ENCODE results near the gene WFDC2.
A peak's percentile ranks its signal among the peaks of the same experiment; 100 is the strongest.

The WFDC2 gene

DNA sequence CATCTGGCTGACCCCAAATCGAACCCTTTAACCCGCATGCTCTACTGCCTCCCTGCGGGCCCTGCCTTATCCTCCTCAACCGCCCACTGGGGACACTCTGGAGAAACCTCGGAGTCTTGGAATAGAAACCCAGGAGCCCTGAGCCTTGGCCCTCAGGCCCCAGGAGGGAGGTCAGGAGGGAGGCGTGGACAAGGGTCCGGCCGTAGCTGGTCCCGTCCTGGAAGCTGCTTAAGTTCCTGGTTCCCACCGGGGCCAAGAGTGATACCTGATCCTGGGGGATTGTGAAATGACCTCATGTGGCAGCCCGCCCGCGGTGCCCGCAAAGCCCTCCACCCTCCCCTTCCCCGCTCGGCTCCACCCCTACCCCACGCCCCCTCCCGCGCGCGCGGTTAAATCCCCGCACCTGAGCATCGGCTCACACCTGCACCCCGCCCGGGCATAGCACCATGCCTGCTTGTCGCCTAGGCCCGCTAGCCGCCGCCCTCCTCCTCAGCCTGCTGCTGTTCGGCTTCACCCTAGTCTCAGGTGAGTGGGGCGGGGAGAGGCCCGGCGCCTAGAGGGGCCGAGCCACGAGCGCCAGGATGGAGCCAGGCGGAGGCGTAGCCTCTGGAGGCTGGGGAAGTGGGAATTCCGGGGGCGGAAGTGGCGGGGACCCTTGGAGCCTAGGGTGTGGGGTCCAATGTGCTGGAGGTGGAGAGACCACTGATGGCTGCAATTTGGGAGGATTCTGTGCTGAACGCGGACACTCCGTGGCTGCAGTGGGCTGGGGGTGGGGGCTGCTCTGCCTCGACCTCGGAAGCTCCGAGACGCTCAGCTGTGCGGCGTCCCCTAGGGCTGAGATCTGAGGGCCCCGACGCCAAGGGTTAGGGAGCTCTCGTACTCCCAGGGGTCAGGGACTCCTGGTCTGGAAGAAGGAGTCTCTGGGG, at the start of gene WFDC2:
WFDC2 (plus strand) TSS at position 418 of the 926 bp plus-strand sequence; CDS start at position 447, 29 bp downstream.
- DNase-seq (ENCODE audit: low spot score): peak; percentile 49

- no peak for DNase-seq (ENCODE audit: low spot score)
Measured at GRCh38 chr20:45420125-45420524, 49.4 kb upstream of the WFDC2 start.

GRCh38 chr20:45423700-45424099, 45.9 kb upstream of the WFDC2 start:
- no peak for DNase-seq (ENCODE audit: low spot score)

DNA sequence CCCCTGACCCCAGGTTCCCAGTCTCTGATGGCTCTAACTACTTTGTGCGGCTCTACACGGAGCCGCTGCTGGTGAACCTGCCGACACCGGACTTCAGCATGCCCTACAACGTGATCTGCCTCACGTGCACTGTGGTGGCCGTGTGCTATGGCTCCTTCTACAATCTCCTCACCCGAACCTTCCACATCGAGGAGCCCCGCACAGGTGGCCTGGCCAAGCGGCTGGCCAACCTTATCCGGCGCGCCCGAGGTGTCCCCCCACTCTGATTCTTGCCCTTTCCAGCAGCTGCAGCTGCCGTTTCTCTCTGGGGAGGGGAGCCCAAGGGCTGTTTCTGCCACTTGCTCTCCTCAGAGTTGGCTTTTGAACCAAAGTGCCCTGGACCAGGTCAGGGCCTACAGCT, 44.0 kb upstream of the WFDC2 start:
- DNase-seq (ENCODE audit: low spot score): no peak

DNA sequence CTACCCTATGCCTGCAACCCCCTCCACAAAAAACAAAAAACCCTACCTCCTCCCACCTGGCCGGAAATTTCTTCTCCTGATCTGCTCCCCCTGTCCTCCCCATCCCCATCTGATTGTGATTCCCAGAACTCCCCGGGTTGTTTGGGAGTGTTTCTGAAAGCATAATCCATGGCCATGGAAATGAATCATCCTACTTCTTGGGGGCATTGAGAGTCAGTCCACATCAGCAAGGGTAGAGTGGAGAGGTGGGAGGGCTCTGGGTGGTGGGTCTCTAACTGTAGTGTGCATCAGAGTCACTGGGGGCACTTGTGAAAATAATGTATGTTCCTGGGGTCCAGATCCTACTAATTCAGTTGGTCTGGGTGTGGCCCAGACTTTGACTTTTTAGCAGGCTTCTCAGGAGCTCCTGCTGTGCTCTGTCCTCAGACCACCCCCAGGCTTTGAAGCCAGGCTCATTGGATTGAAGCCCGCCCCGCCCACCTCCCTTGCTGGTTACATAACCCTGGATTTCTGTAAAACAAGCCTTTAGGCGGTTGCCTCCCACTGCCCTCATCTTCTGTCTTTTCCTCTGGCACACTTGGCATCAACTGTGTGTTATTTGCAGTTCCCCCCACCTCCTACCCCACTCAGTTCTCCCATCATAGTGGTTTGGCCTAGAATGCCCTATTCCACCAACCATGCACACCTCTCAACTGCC, 43.1 kb upstream of the WFDC2 start:
- DNase-seq (ENCODE audit: low spot score): no peak

- no peak for DNase-seq (ENCODE audit: low spot score)
Measured at GRCh38 chr20:45427236-45428149, 42.1 kb upstream of the WFDC2 start.

GRCh38 chr20:45429618-45430017, 39.9 kb upstream of the WFDC2 start:
- DNase-seq (ENCODE audit: low spot score): no peak

GRCh38 chr20:45432294-45432693, 37.3 kb upstream of the WFDC2 start:
- no peak for DNase-seq (ENCODE audit: low spot score)

GRCh38 chr20:45433316-45433715, 36.2 kb upstream of the WFDC2 start:
- DNase-seq (ENCODE audit: low spot score): no peak

DNA sequence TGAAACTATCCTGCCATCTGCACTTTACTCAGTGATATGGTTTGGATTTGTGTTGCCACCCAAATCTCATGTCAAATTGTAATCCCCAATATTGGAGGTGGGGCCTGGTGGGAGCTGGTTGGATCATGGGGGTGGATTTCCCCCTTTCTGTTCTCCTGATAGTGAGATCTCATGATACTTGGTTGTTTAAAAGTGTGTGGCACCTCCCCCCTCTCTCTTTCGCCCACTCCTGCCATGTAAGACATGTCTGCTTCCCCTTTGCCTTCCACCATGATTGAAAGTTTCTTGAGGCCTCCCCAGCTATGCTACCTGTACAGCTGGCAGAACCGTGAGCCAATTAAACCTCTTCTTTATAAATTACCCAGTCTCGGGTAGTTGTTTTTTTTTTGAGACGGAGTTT, 35.6 kb upstream of the WFDC2 start:
- no peak for DNase-seq (ENCODE audit: low spot score)

GRCh38 chr20:45436732-45437485, 32.6 kb upstream of the WFDC2 start:
- peak; percentile 86 for DNase-seq (ENCODE audit: low spot score)

DNA sequence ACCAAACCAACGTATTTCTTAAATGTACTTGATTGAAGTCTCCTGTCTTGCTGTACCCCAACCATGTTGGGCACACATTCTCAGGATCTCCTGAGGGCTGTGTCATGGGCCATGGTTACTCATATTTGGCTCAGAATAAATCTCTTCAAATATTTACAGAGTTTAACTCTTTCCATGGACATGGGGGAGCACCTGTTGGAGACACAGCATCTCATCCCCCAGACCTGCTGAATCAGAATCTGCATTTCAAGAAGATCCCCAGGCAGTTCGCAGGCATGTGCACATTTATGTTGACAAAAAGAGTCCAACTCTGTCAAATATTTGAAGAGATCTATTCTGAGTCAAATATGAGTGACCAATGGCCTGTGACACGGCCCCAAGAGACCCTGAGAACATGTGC, 29.1 kb upstream of the WFDC2 start:
- DNase-seq (ENCODE audit: low spot score): peak; percentile 5

GRCh38 chr20:45440891-45441685, 28.5 kb upstream of the WFDC2 start:
- no peak for DNase-seq (ENCODE audit: low spot score)

DNA sequence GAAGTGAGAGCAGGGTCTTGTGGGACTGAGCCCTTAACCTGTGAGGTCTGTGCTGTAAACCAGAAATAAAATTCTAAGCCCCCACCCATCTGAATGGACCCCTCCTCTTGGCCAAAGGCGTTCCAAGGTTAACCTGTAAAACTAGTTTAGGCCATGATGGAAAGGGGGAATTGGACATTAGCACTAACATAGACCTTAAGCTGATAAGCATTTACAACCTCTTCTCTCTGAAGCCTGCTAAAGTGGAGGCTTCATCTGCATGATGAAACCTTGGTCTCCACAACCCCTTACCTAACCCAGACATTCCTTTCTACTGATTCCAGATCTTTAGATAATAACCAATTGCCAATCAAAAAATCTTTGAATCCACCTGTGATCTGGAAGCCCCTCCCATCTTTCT, 27.8 kb upstream of the WFDC2 start:
- no peak for DNase-seq (ENCODE audit: low spot score)

DNA sequence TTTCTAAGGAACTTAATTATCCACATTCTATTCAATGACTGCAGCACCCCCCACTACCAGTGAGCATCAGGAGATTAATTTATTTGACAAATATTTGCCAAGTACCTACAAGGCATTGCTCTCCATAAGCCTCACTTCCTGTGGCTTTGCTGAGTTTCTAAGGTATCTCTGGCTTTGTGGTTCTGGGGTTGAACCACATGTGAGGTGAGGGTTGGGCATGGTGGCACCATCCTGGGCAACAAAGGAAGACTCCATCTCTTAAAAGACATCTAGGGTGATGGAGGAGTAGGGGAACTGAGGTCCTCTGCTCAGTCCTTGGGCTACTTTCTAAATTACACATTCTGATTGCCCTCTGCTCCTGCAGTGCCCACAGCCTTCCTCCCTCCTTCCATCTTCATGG, 25.5 kb upstream of the WFDC2 start:
- DNase-seq (ENCODE audit: low spot score): no peak

GRCh38 chr20:45445805-45446562, 23.6 kb upstream of the WFDC2 start:
- DNase-seq (ENCODE audit: low spot score): peak; percentile 33

DNA sequence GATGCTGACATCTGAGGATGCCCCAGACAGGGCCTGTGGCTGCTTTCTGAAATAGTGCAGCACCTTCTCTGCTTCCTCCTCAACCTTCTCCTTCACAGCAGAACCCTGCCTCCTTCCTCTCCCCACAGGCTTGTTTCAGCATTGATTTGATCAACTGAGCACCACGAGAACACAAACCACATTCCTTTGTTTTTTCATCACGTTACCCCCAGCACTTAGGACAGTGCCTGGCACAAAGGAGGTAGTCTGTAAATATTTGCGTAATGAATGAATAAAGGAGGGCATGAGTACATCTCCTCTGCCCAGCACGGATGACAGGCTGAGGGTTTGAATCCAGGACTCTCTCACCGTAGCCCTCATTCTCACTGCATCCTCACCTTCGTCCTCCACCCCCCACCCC, 21.3 kb upstream of the WFDC2 start:
- no peak for DNase-seq (ENCODE audit: low spot score)

- DNase-seq (ENCODE audit: low spot score): no peak
Measured at GRCh38 chr20:45449528-45449927, 20.0 kb upstream of the WFDC2 start.

GRCh38 chr20:45450097-45450818, 19.3 kb upstream of the WFDC2 start:
- DNase-seq (ENCODE audit: low spot score): peak; percentile 81

All from kidney tubule cell (primary cell).